Effector CD8-positive, alpha-beta T cell (primary cell): ENCODE measurements around the gene ITGA5.

Experiments used
- DNase-seq: peaks from one replicate; lab custom pipeline; 2025; lab: John Stamatoyannopoulos, UW

The ITGA5 gene

DNA sequence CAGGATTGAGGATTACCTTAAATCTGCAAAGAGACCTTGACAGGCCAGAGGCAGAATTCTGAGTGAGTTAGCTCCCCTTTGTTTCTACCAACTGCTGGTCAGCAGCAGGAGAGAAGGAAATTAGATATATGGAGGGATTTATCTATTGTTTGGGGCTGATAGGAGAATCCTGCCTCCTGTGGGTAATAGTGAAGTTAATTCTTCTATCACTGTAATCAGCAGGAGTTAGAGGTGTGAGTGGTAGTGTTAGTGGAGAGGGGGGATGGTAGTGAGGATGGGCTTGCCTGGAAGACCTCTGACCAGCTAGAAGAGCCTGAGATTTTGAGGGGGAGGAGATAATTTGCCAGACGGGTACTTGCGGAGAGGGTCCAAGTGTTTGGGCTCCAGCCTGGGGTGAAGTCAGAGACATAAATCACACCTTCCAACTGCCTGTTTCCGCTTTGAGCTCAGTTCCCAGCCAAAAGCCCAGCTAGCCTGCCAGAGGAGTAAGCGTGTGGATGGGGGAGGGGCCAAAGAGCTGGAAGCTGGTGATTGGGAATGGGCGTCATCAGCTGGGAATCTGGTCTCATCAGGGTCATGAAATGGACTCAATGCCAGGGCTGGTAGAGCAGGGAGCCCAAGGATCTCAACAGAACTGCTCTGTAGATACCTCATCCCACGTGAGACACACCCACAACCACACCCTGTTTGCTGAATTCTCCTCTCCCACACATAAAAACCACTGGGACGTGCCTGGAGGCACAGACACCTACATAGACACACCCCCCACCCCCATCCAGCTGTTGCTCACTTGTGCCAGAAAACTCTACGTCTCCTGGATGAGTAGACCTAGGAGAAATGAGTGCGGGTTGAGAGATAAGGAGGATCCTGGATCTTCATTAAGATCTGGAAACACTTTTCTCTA lies 13.1 kb upstream of the ITGA5 start:
- no peak for DNase-seq

DNA sequence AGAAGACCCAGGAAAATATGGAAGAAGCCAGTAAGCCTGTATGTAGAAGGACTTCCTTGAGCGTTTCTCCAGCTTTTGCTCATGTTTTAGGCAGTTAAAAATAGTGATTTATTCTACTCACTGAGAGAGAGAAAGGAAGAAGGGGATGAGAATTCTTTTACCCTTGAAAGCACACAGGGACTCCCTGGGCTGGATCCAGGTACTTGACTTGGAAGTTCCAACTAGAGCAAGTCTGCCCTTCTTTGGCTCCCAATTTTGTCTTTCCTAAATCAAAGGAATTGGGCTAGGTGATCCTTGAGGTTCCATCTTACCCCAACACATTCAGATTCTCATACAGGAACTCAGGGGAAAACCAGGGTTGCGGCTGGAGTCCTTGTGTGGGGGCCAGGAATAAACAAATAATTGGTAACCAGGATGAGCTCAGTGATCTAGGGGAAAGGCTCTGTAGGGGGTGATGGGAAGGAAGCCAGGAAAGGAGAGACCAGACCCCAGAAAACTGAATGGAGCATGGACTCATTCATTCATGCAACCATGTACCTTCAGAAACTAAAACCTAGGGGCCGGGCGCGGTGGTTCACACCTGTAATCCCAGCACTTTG lies 11.5 kb upstream of the ITGA5 start:
- no peak for DNase-seq

DNA sequence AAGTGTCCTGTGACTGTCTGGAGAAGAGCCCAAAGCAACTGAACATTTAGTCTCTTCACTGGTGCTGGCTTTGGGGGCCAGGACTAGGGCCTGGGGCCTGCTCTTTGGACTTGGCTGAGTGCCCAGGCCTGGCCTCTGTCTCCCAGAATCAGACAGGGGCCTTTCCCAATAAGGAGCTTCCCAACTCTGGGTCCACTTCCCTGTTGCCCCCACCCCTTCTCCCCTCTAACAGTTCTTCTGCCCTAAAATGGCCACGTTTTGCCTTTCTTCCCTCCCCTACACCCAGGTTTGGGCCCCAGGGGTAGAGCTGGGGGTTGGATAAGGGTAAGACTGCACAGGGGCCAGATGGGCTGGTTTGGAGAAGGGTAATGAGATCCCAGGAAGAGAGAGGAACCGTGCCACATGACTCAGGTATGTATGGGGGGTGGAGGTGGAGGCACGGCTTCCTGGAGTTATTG lies 10.0 kb upstream of the ITGA5 start:
- DNase-seq = no peak

DNA sequence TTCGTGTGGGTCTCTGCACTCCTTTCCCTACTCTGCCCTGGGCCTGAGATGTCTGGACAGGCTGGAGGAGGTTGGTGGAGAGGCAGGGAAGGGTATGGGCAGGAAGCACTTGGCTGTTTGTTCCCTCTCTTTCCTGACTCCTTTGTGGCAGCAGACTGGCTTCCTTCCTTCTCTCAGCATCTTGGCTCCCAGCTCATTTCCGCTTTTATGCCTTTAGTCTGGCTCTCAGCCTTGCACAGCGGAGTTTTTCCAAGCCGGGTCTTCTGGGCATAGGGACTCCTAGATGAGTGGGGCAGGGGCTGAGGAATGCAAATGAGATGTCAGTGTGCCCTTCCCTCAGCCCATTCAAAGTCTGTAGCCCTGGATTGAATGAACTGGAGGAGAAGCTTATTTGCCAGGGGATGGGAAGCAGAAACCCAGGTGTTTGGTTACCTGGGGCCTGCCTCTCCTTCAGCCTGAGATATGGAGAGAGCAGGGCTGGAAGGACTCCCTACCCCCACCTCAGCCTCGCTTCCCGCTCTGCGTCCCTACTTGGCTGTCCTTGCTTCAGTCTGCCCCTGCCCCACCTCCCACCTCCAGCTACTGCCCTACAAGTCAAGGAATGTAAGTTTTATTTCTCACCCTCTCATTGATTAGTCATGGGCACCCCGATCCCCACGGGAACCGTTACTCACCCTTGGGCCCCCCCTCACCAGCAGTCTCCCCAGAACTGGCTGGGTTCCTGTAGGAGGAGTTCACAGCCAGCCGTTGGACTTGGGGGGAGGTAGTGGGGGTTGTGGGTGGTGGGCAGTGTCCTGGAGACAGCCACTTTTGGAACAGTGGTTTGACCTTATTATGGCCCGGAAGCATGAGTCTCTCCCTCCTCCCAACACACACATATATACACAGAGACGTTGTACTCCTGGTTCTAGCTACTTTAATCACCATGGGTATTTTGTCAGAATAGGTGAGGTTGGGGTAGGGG lies 9.3 kb upstream of the ITGA5 start:
- no peak for DNase-seq

DNA sequence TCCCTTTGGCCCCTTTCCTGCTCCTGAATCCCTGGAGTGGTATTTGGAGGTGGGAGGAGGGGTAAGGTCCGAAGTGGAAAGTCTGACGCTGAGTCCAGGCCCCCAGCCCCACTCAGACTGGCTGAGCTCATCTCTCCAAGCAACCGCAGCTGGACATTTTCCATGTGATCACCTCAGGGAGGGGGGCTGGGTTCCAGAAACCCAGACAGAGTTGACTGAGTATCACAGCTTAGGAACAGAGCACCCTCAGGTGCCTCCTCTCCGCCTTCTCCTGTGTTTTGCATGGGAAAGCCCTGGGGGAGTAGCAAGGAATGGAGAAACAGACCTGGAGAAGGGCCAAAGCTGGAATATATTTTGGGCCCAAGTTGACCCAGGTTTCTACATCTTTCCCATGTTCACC lies 8.0 kb upstream of the ITGA5 start:
- no peak for DNase-seq

DNA sequence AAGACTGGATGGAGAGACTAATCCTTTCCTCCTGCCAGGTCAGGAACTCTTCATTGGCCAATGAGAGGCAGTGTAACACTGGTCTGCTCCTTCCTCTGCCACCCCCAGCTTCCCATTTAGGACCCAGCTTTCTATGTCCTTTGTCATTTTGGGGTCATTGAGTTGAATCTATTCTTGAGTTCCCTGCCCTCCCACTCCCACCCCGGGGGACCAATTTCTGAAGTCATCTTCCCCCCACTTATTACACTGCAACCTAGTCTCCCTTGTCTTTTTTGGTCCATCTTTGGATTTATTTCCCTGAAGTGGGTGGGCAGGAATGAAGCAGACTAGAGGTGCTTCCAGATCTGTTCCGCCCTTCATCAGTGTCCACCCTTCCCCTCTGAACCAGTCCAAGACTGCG lies 7.6 kb upstream of the ITGA5 start:
- no peak for DNase-seq

DNA sequence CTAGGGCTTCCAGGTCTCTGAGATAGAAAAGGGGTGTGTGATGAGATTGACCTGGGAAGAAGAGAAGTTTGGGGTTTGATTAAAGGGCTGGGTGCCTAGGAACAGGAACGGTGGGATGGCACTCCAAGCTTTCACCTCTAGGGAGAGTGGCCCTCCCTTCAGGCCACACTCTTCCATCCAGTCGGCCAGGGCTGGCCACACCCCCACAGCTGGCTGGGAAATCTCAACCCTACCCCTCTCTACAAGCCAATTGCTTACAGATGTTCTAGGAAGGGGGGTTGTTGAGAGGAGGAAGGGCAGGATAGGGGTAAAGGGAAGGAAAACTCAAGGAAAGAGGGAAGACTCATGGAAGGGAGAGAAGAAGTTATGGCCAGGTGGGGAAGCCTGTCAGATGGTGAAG lies 6.6 kb upstream of the ITGA5 start:
- no peak for DNase-seq

DNA sequence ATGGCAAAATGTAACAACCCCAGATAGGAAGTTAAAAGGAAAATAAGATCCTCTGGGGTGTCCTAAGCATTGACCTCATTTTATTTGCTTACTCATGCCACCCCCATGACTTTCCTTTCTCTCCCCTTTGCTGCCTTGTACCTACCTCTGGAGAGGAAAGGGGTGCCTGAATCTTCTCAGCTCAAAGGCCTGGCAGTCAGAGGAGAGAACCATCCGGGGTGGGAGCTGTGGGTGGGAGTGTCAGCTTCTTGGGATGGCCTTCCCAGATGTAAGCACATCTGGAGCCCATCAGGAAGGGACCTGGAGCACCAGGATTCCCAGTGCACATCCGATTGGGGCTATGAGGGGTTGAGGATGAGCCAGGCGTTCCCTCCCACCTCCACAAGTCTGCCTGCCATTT lies 5.2 kb upstream of the ITGA5 start:
- no peak for DNase-seq

DNA sequence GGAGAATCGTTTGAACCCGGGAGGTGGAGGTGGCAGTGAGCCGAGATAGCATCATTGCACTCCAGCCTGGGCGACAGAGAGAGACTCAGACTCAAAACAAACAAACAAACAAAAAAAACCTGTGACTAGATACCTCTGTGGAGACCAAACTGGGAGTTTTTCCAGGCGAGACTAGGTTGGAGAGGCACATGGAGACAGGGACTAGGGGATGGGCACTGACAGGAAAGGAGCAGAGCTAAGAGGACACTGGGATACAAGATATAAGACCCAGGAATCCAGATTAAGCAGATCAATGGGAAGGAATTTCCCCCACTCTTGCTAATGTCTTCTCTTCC lies 4.7 kb upstream of the ITGA5 start:
- DNase-seq = no peak

DNA sequence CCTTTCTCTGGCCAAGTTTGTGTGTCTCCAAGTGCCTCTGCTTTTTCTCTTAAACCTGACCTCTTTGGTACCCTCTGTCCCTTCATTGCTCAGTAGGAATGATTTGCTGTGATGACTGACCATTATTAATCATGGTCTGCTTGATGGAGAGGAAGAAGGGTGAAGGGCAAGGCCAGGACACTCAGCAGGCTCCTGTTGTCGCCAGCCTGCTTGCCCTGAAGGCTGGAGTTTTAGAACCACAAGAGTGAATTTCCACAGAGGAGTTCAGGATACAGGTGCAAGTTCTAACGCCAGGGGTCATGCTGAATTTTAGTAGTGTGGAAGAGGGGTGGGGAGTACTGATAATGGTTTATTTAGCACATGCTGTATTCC lies 2.8 kb upstream of the ITGA5 start:
- no peak for DNase-seq

DNA sequence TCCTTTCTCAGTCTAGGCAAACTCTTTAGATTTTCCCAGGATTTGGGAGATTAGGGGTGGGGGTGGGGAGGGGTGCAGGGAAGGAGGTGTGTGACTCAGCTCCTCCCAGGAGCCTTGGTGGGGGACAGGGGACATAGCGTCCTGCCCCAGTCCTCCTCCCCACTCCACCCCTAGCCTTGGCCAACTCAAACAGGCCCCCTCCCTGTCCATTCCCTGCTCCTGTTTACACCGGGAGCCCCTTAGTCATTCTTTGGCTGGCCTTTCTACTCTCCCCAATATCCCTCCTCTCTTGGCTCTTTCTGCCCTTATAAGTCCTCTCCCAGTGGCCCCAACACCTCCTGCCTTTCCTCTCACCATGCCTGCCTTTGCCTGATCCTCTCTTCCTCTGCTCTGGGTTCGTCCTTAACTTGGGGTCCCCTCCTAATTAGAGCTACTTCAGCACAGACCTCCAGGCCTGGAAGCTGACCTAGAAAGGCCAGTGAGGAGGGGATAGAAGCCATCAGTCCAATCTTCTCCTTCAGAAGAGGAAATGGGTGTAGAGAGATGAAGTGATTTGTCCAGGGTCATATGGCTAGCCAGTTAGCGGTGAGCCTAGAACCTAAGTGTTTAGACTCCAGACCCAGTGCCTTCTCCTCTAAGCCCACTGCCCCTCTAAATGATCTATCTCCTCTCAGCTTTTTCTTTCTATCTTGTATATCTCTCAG lies 2.3 kb upstream of the ITGA5 start:
- DNase-seq = no peak

DNA sequence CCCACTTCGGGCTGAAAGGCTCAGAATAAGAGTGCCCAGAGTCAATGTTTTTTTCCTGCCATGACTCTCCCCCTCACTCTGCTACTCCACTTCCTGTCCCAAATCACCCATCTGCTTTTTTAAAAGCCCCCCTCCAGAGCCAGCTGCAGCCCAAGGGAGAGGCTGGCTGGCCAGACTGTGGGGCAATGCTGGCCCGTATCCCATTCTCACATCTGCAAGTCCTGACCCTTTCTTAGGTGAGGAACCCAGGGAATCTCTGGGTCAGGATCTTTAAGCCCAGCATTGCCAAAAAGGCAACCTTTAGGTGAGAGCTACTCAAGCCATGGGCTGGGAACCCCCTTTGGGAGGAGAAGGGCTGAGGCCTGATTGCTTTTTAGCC lies 1.7 kb upstream of the ITGA5 start:
- DNase-seq = no peak

DNA sequence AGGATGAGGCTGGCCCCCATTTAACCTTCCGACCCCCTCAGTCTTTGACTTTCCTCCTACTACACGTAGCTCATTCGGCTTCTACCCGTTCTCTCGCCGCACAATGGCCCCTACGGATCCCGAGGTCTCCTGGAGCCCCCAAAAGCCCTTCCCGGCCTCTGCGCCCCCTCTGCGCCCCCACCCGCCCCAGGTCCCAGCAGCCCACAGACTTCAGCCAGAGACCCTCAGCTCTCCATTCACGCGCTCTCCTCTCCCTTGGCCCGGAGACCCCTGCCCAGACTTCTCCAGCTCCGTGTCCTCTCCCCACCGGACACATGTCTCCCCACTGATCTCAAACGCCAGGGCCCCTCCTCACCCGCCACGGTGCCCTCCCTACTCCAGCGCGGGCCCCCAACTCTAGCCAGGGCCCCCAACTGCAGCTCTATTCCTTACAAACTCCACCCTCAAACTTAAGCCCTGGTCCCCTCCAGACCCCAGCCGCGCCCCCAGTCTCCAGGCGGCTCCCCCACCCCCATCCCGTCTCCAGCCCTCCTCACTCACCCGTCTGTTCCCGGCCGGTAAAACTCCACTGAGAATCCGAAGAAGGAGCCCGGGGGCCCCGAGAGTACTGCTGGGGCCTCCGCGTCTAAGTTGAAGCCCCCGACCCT lies 502 bp downstream of the ITGA5 start:
- DNase-seq = no peak

DNA sequence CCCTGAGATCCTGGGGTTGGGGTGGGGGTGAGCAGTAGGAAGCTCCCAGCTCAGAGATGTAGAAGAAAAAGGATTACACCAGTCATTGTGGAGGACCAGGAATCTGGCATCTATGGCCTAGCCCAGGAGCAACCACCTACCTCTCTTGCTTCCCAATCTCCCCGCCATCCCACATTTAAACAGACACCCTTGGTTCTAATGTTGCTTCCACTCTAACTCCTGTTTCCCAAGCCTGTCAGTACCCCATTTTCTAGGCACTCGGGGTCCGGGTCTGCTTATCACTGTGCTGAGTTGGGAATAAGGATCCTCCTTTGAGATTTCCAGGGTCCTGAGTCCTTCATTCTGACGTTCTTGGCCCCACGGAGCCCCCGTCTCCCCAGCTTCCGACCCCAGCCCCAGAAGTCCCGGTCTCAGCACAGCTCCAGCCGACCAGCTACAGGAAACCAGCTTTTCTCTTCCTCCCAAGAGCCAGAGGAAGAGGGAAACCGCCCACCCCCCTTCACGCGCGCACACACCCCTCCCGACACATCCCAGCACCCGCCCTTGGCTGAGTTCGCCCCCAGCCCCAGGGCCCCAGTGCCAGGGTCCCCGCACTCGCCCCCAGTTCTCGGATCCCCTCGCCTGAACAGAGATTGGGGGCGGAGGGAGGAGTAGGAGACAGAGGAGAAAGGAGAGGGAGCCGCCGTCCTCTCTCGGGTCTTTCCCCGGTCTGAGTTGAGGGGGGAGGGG lies 1.2 kb downstream of the ITGA5 start:
- peak; percentile 17 for DNase-seq

DNA sequence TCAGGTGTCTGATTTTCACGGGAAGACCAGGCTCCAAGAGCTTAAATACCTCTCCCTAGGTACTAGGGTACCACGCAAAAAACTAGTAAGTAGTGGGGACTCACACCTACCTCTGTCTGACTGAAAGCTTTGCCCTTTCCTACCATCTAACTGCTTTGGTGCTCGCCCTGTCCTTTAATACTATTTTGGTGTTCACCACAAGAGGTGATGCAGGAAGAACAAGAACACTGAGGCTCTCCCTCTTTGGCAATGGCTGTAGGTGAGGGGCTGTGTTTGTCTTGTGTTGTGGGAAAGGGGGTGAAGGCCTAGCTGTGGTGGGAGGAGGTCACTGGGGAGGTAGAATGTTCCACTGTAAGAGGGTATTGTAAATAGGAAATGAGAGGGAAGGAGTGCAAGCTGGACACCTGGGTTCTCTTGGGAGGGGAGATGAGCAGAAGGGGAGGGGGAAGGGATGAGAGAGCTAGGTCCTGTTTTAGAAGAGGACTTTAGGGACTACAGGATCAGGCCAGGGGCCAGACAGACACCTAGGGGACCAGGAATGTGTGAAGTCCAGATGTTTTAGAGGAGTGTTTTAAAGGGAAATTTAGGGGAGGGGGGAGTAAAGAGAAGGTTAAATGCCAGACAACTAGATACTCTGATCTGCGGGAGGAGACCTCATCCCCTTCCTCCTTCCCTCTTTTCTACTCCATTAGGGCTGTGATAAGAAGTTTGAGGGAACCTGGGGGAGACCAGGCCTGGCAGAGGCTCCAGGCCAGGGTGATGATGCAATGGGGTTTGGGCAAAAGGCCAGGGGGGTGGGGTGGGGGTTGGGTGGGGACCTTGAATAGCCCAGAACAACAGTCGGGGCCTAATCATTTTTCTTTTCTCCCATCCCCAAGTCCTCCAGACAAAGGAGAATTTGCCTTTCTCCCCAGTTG lies 2.1 kb downstream of the ITGA5 start:
- no peak for DNase-seq

DNA sequence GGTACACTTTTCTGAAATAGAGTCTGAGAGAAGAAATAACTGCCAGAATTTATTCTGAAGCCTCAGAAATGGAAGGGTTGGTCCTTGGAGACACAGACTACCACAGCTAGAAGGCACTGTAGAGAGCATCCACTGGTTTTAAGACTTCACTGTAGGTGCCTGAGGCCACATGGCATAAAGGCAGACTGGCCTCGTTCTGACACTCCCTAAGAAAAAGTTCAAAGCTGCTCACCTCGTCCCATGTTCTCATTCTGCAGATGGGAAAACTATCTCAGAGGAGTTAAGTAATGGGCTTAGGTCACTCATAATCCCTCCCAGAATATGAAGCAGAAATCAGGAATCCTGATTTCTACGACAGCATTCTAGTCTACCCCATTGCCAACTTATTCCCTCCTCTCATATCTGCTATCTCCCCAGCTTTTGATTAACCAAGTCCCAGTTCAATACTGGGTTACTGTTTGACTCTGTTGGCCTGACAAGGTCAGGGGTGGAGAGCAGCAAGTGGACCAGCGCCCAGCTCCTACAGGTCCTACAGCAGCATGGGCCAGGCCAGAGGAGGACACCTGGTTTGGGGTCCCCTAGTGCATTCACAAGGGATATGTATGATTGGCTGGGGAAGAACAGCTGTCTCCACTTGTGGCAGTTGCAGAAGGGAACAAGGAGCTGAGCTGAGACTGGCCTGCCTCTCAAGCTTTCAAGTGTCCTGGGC lies 3.7 kb downstream of the ITGA5 start:
- no peak for DNase-seq

DNA sequence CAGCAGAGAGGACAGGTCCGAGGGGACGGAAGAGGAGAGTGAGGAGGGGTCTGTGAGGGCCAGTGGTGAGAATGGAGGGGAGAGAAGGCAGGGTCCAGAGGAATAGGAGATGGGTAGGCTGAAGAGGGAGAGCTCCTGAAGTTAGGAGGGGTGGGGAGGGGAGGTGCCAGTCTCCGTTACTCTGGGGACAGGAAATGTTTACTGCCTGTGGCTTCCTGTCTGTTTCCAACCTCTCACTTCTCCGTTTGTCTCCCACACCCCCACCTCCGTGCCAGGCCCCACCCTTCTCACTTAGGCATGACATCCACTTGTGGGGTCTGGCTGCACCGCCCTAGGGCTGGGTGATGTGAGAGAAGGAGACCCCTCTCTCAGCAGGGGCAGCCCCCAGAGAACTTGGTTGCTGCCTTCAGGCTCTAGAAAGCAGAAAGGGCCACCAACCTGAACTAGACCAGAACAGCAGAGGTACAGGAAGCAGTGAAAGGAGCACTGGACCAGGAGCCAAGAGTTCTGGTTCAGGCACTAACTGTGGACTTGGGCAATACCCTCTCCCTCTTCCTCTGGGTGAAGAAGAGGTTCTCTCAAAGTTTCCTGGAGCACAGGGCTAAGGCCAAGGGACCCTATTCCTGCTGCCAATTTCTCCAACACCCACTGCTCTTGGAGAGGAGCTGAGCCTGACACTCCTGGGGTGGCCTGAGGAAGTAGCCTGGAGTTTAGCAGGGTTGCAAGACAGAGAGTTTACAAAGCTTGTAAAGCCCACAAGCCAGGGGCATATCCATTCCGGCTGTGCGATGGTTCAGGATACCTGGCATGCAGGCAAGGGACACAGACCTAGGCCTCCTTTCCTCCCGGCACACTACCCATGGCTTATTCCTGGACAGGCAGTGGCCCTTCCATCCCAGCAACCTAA lies 5.5 kb downstream of the ITGA5 start:
- DNase-seq = peak; percentile 72

DNA sequence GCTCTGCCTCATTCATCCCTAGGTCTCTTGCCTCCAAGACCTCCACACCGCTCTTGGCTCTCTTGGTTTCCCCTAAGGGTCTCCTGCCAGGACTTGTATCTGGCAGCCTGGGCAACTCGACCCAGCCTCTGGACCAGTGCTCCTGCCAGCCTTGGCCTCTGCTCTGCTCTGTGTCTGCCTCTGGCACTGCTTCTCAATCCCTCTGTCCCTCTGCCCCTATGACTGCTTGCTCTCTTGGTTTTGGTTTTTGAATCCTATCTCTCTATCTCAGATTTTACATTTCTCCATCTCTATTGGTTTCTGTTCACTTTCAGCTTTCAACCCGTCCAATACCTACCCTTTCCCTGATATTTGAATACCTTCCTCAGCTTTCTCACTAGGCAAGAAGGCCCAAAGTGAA lies 6.3 kb downstream of the ITGA5 start:
- no peak for DNase-seq
